BLaER1 (cell line): ENCODE data around the gene DKK1.
"Not testable (repeated sequence)": the region's sequence is repeated elsewhere in the genome, so short reads cannot be mapped to it uniquely, and the experiment has no call there.

Source experiments
- H3K27ac ChIP-seq: shearing (Covaris generic); formaldehyde crosslinking; 2 replicates; pipeline ENCODE4 v1.8.1; 2022
- H3K27me3 ChIP-seq: shearing (Covaris generic); formaldehyde crosslinking; 2 replicates; pipeline ENCODE4 v1.8.1; 2022
- H3K36me3 ChIP-seq: shearing (Covaris generic); formaldehyde crosslinking; 2 replicates; pipeline ENCODE4 v1.8.1; 2022
- H3K4me1 ChIP-seq: shearing (Covaris generic); formaldehyde crosslinking; 2 replicates; pipeline ENCODE4 v1.8.1; 2022
- H3K4me2 ChIP-seq: shearing (Covaris generic); formaldehyde crosslinking; 2 replicates; pipeline ENCODE4 v1.8.1; 2022
- H3K4me3 ChIP-seq: shearing (Covaris generic); formaldehyde crosslinking; 2 replicates; pipeline ENCODE4 v1.8.1; 2022
- H3K9ac ChIP-seq: shearing (Covaris generic); formaldehyde crosslinking; 2 replicates; pipeline ENCODE4 v1.8.1; 2022
- H3K9me3 ChIP-seq: shearing (Covaris generic); formaldehyde crosslinking; 2 replicates; pipeline ENCODE4 v1.8.1; 2022
- H4K20me1 ChIP-seq: shearing (Covaris generic); formaldehyde crosslinking; 2 replicates; pipeline ENCODE4 v1.8.1; 2022
- Cebpa-rat ChIP-seq: shearing (Covaris generic); IDR thresholded peaks from 2 replicates; pipeline ENCODE4 v1.8.1; 2022

Gene DKK1

GRCh38 chr10:52357971-52358370, 43.9 kb downstream of the DKK1 start:
- Histone ChIP-seq H3K27me3 (no peaks in the 10 kb centered on the region), H3K36me3 (no peaks in the 10 kb centered on the region), H3K27ac (no peak overlapping the region), H3K4me2 (no peak overlapping the region), H3K9ac (no peak overlapping the region), H3K9me3 (no peaks in the 10 kb centered on the region), H3K4me3 (no peak overlapping the region), H3K4me1 (peaks cover 13% of the 10 kb centered on the region), H4K20me1 (no peaks in the 10 kb centered on the region)
- no peak for TF ChIP-seq Cebpa-rat

GRCh38 chr10:52359441-52359840, 45.4 kb downstream of the DKK1 start:
- Histone ChIP-seq H3K9ac (no peak overlapping the region), H4K20me1 (no peaks in the 10 kb centered on the region), H3K27me3 (no peaks in the 10 kb centered on the region), H3K27ac (no peak overlapping the region), H3K9me3 (no peaks in the 10 kb centered on the region), H3K36me3 (no peaks in the 10 kb centered on the region), H3K4me2 (peak overlapping the region; percentile 52), H3K4me3 (no peak overlapping the region), H3K4me1 (peaks cover 13% of the 10 kb centered on the region)
- TF ChIP-seq Cebpa-rat = no peak

GRCh38 chr10:52365547-52366432, 51.7 kb downstream of the DKK1 start:
- H3K36me3 ChIP-seq, H3K4me2 ChIP-seq, H4K20me1 ChIP-seq, H3K27ac ChIP-seq, H3K4me3 ChIP-seq, H3K27me3 ChIP-seq, H3K9ac ChIP-seq, H3K4me1 ChIP-seq: not testable (repeated sequence)
- H3K9me3 ChIP-seq = peaks cover 17% of the 10 kb centered on the region
